Spleen (tissue), 7 donors: Measurements from ENCODE around the gene TAF15.

Source experiments
- CTCF ChIP-seq, 11 experiments: fragments of 200-600 bp in 7 of 11; fragments of 450-650 bp in 4 of 11; sonication (generic) in 4 of 11; IDR thresholded peaks in 8 of 11; conservative IDR thresholded peaks in 3 of 11; 1 replicate in 7 of 11; 2 replicates in 4 of 11; pipeline versions ENCODE4 v1.4.0 to v1.8.0; 2016 to 2021; ENCODE audit warnings: antibody characterized with exemption in 11 of 11, inconsistent platforms in 4 of 11, mild to moderate bottlenecking in 1 of 11
- POLR2A ChIP-seq, 3 donors: fragments of 450-650 bp; IDR thresholded peaks; one replicate each; pipeline ENCODE4 v1.5.1; 2017; ENCODE audit warnings: antibody characterized with exemption in 3 of 3, mild to moderate bottlenecking in 1 of 3
- POLR2AphosphoS5 ChIP-seq, 3 donors: sonication (generic); formaldehyde crosslinking; IDR thresholded peaks; one replicate each; pipeline ENCODE4 v1.5.1; 2017; ENCODE audit warnings: antibody characterized with exemption in 3 of 3
- donor health status: DM: no; HTN: no; CAD: no; lungs with moderate emphysema.
- donor health status: DM: no; HTN: no; CAD: no.
- donor health status: DM: no; HTN: no; CAD: no.

GRCh38 chr17:35817196-35817595 lies 7.9 kb downstream of the TAF15 start:
- TF ChIP-seq CTCF (IDR thresholded peaks at IDR 0.05 in 8 of 11, conservative IDR thresholded peaks at IDR 0.05 in 3 of 11): no peak
- TF ChIP-seq POLR2A (IDR thresholded peaks at IDR 0.05): no peak
- TF ChIP-seq POLR2AphosphoS5 (IDR thresholded peaks at IDR 0.05): no peak
